Neural progenitor cell (in vitro differentiated cells): ENCODE measurements around the gene AK2. TPM values are rescaled to one million over a fixed set of nuclear protein-coding genes. Genes with fewer than 3 reads are reported as not detected.
A peak's percentile ranks its signal among the peaks of the same experiment; 100 is the strongest.

Experiments
- DNase-seq: peaks from one replicate; pipeline ENCODE4 v3.0.0-alpha.2; 2016; ENCODE audit warnings: low spot score
- H2AFZ ChIP-seq: fragments of 200-600 bp; sonication (generic); replicated peaks from 2 replicates; pipeline ENCODE4 v1.6.1; 2016; ENCODE audit warnings: antibody characterized with exemption
- H3F3A ChIP-seq: fragments of 200-600 bp; sonication (generic); 2 replicates; pipeline ENCODE4 v1.6.1; 2016; ENCODE audit warnings: antibody characterized with exemption, low read depth
- H3K27ac ChIP-seq: fragments of 200-600 bp; sonication (generic); 2 replicates; pipeline ENCODE4 v1.5.1; 2016; ENCODE audit warnings: mild to moderate bottlenecking
- H3K27me3 ChIP-seq: fragments of 200-600 bp; sonication (generic); 2 replicates; pipeline ENCODE4 v1.6.1; 2016; ENCODE audit warnings: mild to moderate bottlenecking, moderate library complexity
- H3K36me3 ChIP-seq: fragments of 200-600 bp; sonication (generic); 2 replicates; pipeline ENCODE4 v1.5.1; 2016
- H3K4me1 ChIP-seq: fragments of 200-600 bp; sonication (generic); 2 replicates; pipeline ENCODE4 v1.6.1; 2016; ENCODE audit warnings: mixed run types
- H3K4me2 ChIP-seq: fragments of 200-600 bp; sonication (generic); 2 replicates; pipeline ENCODE4 v1.6.1; 2016
- H3K4me3 ChIP-seq: fragments of 200-600 bp; sonication (generic); 2 replicates; pipeline ENCODE4 v1.5.1; 2016
- H3K79me2 ChIP-seq: fragments of 200-600 bp; sonication (generic); 2 replicates; pipeline ENCODE4 v1.6.1; 2016; ENCODE audit warnings: low read depth
- H3K9ac ChIP-seq: fragments of 200-600 bp; sonication (generic); 2 replicates; pipeline ENCODE4 v1.6.1; 2016
- H3K9me3 ChIP-seq: fragments of 200-600 bp; sonication (generic); 2 replicates; pipeline ENCODE4 v1.5.1; 2016; ENCODE audit warnings: low read depth
- H4K20me1 ChIP-seq: fragments of 200-600 bp; sonication (generic); 2 replicates; pipeline ENCODE4 v1.6.1; 2016; ENCODE audit warnings: low read depth
- H3K27ac Mint-ChIP-seq: 3 replicates; pipeline ENCODE4 v1.8.0; 2021; ENCODE audit warnings: mixed read lengths
- H3K27me3 Mint-ChIP-seq: 2 replicates; pipeline ENCODE4 v1.8.0; 2022; ENCODE audit warnings: low read depth, mild to moderate bottlenecking, inconsistent platforms, moderate library complexity, mixed read lengths; ENCODE audit not compliant: insufficient read depth
- H3K36me3 Mint-ChIP-seq: 3 replicates; pipeline ENCODE4 v1.8.0; 2021; ENCODE audit warnings: mixed read lengths
- H3K4me1 Mint-ChIP-seq: 3 replicates; pipeline ENCODE4 v1.8.0; 2021; ENCODE audit warnings: mixed read lengths
- H3K4me3 Mint-ChIP-seq: 3 replicates; pipeline ENCODE4 v1.8.0; 2021; ENCODE audit warnings: mild to moderate bottlenecking, moderate library complexity, mixed read lengths
- H3K9me3 Mint-ChIP-seq: 3 replicates; pipeline ENCODE4 v1.8.0; 2020; ENCODE audit warnings: mixed read lengths
- CTCF ChIP-seq: fragments of 200-600 bp; sonication (generic); IDR thresholded peaks from 2 replicates; pipeline ENCODE4 v1.5.1; 2017; ENCODE audit warnings: antibody characterized with exemption, mild to moderate bottlenecking
- EZH2 ChIP-seq: fragments of 200-600 bp; sonication (generic); IDR thresholded peaks from 2 replicates; pipeline ENCODE4 v1.6.1; 2017; ENCODE audit warnings: antibody characterized with exemption, mild to moderate bottlenecking, moderate library complexity
- EZH2phosphoT487 ChIP-seq: fragments of 200-600 bp; sonication (generic); IDR thresholded peaks from 2 replicates; pipeline ENCODE4 v1.6.1; 2017; ENCODE audit warnings: antibody characterized with exemption
- total RNA-seq: library from RNA; depleted of rRNA; stranded (reverse); fragments of >200 nt; gene quantifications from 2 replicates; pipeline ENCODE4 v1.2.3, GENCODE V29; 2015; ENCODE audit warnings: low replicate concordance

AK2 gene
- total RNA-seq, 1 donor from 2014 or later, result 128 TPM

- no peaks in the 10 kb centered on the region for H3K9me3 ChIP-seq
- no peak overlapping the region for H2AFZ ChIP-seq
- H3K27ac ChIP-seq, result no peak overlapping the region
- no peak overlapping the region for H3K4me3 Mint-ChIP-seq
- no peaks in the 10 kb centered on the region for H3K9me3 Mint-ChIP-seq
- H3K27ac Mint-ChIP-seq, result peak overlapping the region; percentile 59
- no peaks in the 10 kb centered on the region for H3K79me2 ChIP-seq
- peaks cover 2% of the 10 kb centered on the region for H3K27me3 Mint-ChIP-seq
- no peak overlapping the region for H3K4me2 ChIP-seq
- no peak for TF ChIP-seq EZH2
- no peak for TF ChIP-seq EZH2phosphoT487
- TF ChIP-seq CTCF, result no peak
- H3F3A ChIP-seq, result no peaks in the 10 kb centered on the region
- H3K4me1 Mint-ChIP-seq, result peaks cover 34% of the 10 kb centered on the region
- H3K36me3 ChIP-seq, result peaks cover 4% of the 10 kb centered on the region
- peaks cover 11% of the 10 kb centered on the region for H3K4me1 ChIP-seq
- H4K20me1 ChIP-seq, result no peaks in the 10 kb centered on the region
- H3K9ac ChIP-seq, result no peak overlapping the region
- no peaks in the 10 kb centered on the region for H3K27me3 ChIP-seq
- no peak overlapping the region for H3K4me3 ChIP-seq
- no peak for DNase-seq
- peaks cover 32% of the 10 kb centered on the region for H3K36me3 Mint-ChIP-seq
Measured at GRCh38 chr1:33008051-33008914, 28.4 kb downstream of the AK2 start.

- Mint-ChIP-seq H3K9me3 (no peaks in the 10 kb centered on the region), H3K4me1 (peaks cover 40% of the 10 kb centered on the region), H3K36me3 (peaks cover 26% of the 10 kb centered on the region), H3K4me3 (peak overlapping the region; percentile 51), H3K27me3 (no peaks in the 10 kb centered on the region), H3K27ac (peak overlapping the region; percentile 87)
- Histone ChIP-seq H3K27me3 (no peaks in the 10 kb centered on the region), H3K27ac (no peak overlapping the region), H3K9ac (no peak overlapping the region), H4K20me1 (no peaks in the 10 kb centered on the region), H3K36me3 (peaks cover 4% of the 10 kb centered on the region), H3K79me2 (no peaks in the 10 kb centered on the region), H3K4me3 (no peak overlapping the region), H3K4me1 (peaks cover 11% of the 10 kb centered on the region), H3K9me3 (no peaks in the 10 kb centered on the region), H3F3A (no peaks in the 10 kb centered on the region), H2AFZ (no peak overlapping the region), H3K4me2 (no peak overlapping the region)
- TF ChIP-seq EZH2phosphoT487 (no peak), EZH2 (no peak), CTCF (peak; percentile 31)
- DNase-seq, result peak; percentile 44
Measured at GRCh38 chr1:33007190-33008050, 29.3 kb downstream of the AK2 start.

- H3K27me3 ChIP-seq, result no peaks in the 10 kb centered on the region
- peaks cover 16% of the 10 kb centered on the region for H3K36me3 Mint-ChIP-seq
- H3K9me3 Mint-ChIP-seq, result no peaks in the 10 kb centered on the region
- no peaks in the 10 kb centered on the region for H3F3A ChIP-seq
- peaks cover under 1% of the 10 kb centered on the region for H3K27me3 Mint-ChIP-seq
- H3K4me1 ChIP-seq, result peaks cover 11% of the 10 kb centered on the region
- no peak overlapping the region for H3K4me3 ChIP-seq
- peak overlapping the region; percentile 12 for H3K4me2 ChIP-seq
- H3K27ac Mint-ChIP-seq, result peak overlapping the region; percentile 77
- H2AFZ ChIP-seq, result no peak overlapping the region
- no peak for TF ChIP-seq CTCF
- peak; percentile 32 for TF ChIP-seq EZH2phosphoT487
- H3K79me2 ChIP-seq, result no peaks in the 10 kb centered on the region
- H3K4me1 Mint-ChIP-seq, result peaks cover 42% of the 10 kb centered on the region
- no peak overlapping the region for H3K9ac ChIP-seq
- no peaks in the 10 kb centered on the region for H4K20me1 ChIP-seq
- H3K36me3 ChIP-seq, result no peaks in the 10 kb centered on the region
- no peak overlapping the region for H3K27ac ChIP-seq
- H3K4me3 Mint-ChIP-seq, result no peak overlapping the region
- DNase-seq, result peak; percentile 53
- H3K9me3 ChIP-seq, result no peaks in the 10 kb centered on the region
Measured at GRCh38 chr1:33005838-33006421, 30.8 kb downstream of the AK2 start.
